Activated CD4-positive, alpha-beta T cell treated with anti-CD3 and anti-CD28 coated beads for 4 hours (primary cell): ENCODE measurements around the gene LTV1.

ENCODE experiments used
- DNase-seq, 2 donors: peaks; one replicate each; pipeline ENCODE4 v3.0.0-alpha.2; 2020

LTV1 gene

DNA sequence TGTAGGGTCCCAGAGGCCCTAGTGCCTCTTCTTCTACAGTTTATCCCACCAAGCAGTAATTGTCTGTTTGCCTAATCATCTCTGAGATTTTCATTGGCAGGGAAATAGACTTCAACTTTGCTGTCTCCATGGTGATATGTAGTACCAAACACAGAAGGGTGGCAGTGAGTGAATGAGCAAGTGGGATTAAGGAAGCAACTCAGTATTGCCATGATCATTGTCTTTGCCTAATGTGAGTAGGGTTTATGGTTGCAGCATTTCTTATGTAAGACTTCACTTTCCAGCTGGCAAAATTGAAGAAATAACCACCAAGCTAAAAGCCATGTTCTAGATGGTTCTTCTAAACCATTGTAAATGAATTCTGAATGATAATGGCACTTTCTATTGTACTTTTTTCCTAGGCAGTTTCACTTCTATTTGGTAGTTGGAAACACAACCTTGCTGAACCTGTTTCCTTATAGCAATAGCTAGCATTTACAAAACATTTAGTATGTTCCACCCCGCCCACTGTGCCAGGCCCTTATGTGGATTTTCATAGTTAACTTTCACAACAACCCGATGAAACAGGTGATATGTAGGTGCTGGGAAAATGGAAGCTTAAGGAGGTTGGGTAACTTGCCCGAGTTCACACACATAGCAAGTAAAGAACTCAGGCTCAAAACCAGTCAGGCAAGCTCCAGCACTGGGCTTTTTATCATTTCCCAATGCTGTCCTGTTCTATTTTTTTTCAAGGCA lies 53.2 kb downstream of the LTV1 start:
- no peak for DNase-seq

DNA sequence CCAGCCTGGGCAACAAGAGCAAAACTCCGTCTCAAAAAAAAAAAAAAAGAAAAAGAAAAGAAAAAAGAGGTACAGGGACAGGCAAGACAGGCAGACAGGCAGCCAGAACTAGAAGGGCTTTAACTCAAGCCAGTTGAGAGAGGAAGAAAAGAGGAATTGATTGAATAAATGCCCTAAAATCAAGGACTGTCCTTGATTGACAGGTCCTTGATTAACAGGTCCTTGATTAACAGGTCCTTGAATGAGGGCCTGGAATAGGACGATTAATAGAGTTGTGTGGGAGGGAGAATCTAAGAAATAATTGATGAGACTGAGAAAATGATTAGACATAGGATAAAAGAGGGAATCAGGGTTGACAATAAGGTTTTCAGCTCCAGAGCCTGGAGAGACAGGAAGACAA lies 57.2 kb downstream of the LTV1 start:
- no peak for DNase-seq

DNA sequence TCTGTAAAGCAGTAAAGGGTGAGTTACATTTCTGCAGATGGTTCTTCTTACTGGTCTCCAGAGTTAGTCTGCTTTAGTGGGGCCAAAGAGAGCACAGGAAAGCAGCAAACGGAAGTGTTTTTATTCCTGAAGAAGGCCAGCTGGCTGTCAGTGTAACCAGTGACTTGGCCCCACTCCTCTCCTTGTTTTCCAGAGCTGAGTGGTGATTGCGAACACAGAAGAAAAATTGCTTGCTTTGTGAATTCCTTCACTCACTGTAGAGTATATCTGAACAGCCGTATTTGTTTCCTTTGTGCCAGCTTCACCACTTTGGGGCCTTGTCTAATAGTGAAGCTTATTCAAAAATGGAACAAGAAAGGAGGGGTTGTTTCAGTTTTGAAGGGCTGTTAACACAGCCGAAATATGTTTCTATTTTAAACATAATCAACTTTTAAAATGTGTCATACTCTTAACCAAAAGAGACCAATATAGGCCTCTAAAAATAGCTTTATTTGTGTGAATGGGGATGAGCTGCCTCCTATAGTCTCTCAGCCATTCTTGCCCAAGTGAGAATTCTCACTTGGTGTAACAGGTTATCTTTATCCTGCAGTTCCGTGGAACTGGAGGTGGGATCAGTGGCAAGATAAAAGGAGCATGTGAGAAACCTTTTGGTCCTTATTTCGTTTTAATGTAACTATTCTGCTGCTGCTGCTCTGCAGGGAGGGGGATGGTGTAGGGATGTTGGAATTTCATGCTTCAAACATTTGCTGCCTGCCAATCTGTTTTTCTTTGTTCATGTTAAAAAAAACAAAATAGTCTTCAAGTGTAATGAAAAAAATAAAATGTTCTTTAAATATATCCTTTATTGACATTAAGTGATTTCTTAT lies 59.0 kb downstream of the LTV1 start:
- no peak for DNase-seq

DNA sequence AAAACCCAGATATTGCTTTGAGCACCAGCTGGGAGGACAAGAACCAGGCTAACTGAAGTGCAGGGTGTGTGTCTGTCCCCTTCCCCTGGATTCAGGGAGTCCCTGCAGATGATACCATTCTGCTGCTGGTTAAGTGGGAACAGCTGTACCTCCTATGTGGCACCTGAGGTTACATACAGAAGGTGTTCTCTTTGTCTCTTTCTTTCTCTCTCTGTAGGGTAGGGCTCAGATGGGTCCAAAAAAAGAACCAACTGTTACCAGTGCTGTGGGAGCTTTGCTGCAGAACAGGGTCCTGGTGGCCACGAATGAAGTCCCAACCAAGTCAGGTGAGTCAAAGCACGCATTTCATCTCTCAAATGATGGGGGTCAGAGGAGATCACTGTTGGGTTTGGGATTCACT lies 59.7 kb downstream of the LTV1 start:
- DNase-seq: no peak

DNA sequence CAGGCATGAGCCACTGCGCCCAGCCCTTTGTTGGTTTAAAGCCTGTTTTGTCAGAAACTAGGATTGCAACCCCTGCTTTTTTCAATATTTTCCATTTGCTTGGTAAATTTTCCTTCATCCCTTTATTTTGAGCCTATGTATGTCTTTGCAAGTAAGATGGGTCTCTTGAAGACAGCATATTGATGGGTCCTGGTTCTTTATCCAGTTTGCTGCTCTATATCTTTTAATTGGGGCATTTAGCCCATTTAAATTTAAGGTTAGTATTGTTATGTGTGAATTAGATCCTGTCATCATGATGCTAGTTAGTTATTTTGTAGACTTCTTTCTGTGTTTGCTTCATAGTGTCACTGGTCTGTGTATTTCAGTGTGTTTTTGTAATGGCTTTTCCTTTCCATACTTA lies 67.9 kb downstream of the LTV1 start:
- DNase-seq: no peak

DNA sequence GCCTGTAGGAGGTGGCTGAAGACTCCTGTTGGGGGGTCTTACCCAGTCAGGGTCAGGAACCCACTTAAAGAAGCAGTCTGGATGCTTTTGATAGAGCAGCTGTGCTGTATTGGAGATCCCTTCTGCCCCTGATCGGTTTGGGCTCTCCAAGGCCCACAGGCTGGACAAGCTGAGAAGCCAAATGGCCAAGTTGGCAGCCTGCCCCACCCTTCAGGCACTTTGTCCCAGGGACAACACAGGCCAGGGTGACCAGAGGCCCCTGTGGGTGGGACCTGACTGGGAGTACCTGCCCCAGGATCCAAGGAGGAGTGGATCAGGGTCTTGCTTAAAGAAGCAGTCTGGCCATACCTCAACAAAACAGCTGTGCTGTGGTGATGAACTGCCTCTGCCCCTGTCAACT lies 69.5 kb downstream of the LTV1 start:
- DNase-seq: no peak
